Heart left ventricle (tissue), 16 donors: ENCODE measurements around the gene IL2. TPM values are rescaled to one million over a fixed set of nuclear protein-coding genes. Genes with fewer than 3 reads are reported as not detected.

ENCODE experiments used
- ATAC-seq, 4 donors: fragments of 200-7000 bp; cut with Tn5 transposase; one replicate each; pipeline ENCODE4 v1.9.1; 2020 to 2022; ENCODE audit warnings: moderate library complexity in 4 of 4, mild to moderate bottlenecking in 3 of 4, moderate number of reproducible peaks in 1 of 4
- DNase-seq, 5 donors: peaks; one replicate each; pipeline ENCODE4 v3.0.0-alpha.2; 2020
- H3K27ac ChIP-seq, 12 donors: fragments of 200-600 bp; sonication (generic) in 4 of 12; one replicate each; pipeline versions ENCODE4 v1.5.0 to v1.8.0; 2016 to 2022; ENCODE audit warnings: mild to moderate bottlenecking in 2 of 12
- H3K27me3 ChIP-seq, 9 donors: fragments of 200-600 bp; sonication (generic) in 2 of 9; one replicate each; pipeline versions ENCODE4 v1.5.1 to v1.8.0; 2016 to 2022; ENCODE audit warnings: mild to moderate bottlenecking in 3 of 9
- H3K36me3 ChIP-seq, 9 donors: fragments of 200-600 bp; sonication (generic) in 2 of 9; one replicate each; pipeline versions ENCODE4 v1.5.0 to v1.8.0; 2018 to 2022; ENCODE audit warnings: mild to moderate bottlenecking in 2 of 9
- H3K4me1 ChIP-seq, 12 donors: fragments of 200-600 bp; sonication (generic) in 4 of 12; one replicate each; pipeline versions ENCODE4 v1.5.0 to v1.8.0; 2016 to 2022; ENCODE audit warnings: mild to moderate bottlenecking in 3 of 12
- H3K4me3 ChIP-seq, 12 donors: fragments of 200-600 bp; sonication (generic) in 4 of 12; one replicate each; pipeline versions ENCODE4 v1.5.0 to v1.8.0; 2017 to 2022; ENCODE audit warnings: mild to moderate bottlenecking in 9 of 12, moderate library complexity in 4 of 12
- H3K9me3 ChIP-seq, 12 donors: fragments of 200-600 bp; sonication (generic) in 4 of 12; one replicate each; pipeline versions ENCODE4 v1.5.0 to v1.8.0; 2016 to 2022; ENCODE audit warnings: mild to moderate bottlenecking in 1 of 12
- POLR2A ChIP-seq, 2 donors: fragments of 450-650 bp; IDR thresholded peaks; one replicate each; pipeline ENCODE4 v1.6.1; 2017; ENCODE audit warnings: antibody characterized with exemption in 2 of 2, mild to moderate bottlenecking in 2 of 2, moderate library complexity in 2 of 2
- WGBS, 4 donors: extraction: QIAGEN DNeasy Blood & Tissue Kit in 2 of 4; methylation state at CpG; one replicate each; pipeline versions ENCODE4 v1.1.5 to v1.1.7; 2013 to 2018; 5-methylcytosine and 5-hydroxymethylcytosine counted together
- intact Hi-C, 10 donors: fragments of 100-400 bp; cut with DNase I; formaldehyde crosslinking; loops; one replicate each; pipeline versions ENCODE4 v1.11.1 to v1.14.2; 2022
- long read RNA-seq, 3 donors: library from polyadenylated mRNA; unstranded; transcript quantifications; one replicate each; pipeline ENCODE4 v2.0.0, GENCODE V29; 2020 to 2021
- polyA plus RNA-seq, 2 donors: library from polyadenylated mRNA; stranded (reverse); fragments of 200-250 nt; gene quantifications; one replicate each; pipeline ENCODE4 v1.2.3, GENCODE V29; 2013
- total RNA-seq, 9 donors: library from RNA; depleted of rRNA in 2 of 9; stranded (reverse); fragments of >200 nt in 2 of 9; fragmentation: NEBNext Ultra II Directional in 3 of 9; extraction: Animal tissue kit (Norgen Biotek cat#: 25700) in 3 of 9; gene quantifications; one replicate each; pipeline versions ENCODE4 v1.1.0 to v1.2.4, GENCODE V29; 2016 to 2023
- TF ChIP-seq, protein P1 (sequence below), 12 donors: fragments of 200-600 bp; sonication (generic) in 4 of 12; IDR thresholded peaks; one replicate each; pipeline versions ENCODE4 v1.5.0 to v1.8.0; 2018 to 2022; ENCODE audit warnings: antibody characterized with exemption in 12 of 12, mild to moderate bottlenecking in 5 of 12
- donor health status: ischemic (EF 13 %, LVEDD 7.1; RV severe dilation, severe dysfunction).
- donor health status: healthy with polysubstance abuse.
- donor health status: DM: no; HTN: yes; CAD: no.
- donor health status: DM: no; HTN: no; CAD: no.
- donor health status: ischemic (EF 25% LVEDD 6.9; RV normal size, moderate dysfunction).
- donor health status: ischemic (EF 25% LVEDD 5.7; RV mildly dilated, moderate dysfunction).
- donor health status: healthy.
- donor health status: DM: yes; HTN: yes; CAD: no.
- donor health status: ischemic (EF 35%, LVEDD 5.7; RV mildly dilated, moderate dysfunction).
- donor health status: nonischemic (EF 11% LVEDD 7.7; RV severe dilation, severe dysfunction).
- donor health status: DM: yes; HTN: yes; CAD: no.
- donor health status: PGD.
- donor health status: ischemic (EF 29% LVEDD 5.4; RV normal size, mild dysfunction).
- donor health status: nonischemic (EF 23%, LVEDD 6.1; RV moderate dilation, normal function).

Gene IL2
- not detected for total RNA-seq
- polyA plus RNA-seq = not detected
- long read RNA-seq, donor 1 = 0 reads
- long read RNA-seq, donor 2 = 0 reads
- long read RNA-seq, donor 3 = 0 reads

DNA sequence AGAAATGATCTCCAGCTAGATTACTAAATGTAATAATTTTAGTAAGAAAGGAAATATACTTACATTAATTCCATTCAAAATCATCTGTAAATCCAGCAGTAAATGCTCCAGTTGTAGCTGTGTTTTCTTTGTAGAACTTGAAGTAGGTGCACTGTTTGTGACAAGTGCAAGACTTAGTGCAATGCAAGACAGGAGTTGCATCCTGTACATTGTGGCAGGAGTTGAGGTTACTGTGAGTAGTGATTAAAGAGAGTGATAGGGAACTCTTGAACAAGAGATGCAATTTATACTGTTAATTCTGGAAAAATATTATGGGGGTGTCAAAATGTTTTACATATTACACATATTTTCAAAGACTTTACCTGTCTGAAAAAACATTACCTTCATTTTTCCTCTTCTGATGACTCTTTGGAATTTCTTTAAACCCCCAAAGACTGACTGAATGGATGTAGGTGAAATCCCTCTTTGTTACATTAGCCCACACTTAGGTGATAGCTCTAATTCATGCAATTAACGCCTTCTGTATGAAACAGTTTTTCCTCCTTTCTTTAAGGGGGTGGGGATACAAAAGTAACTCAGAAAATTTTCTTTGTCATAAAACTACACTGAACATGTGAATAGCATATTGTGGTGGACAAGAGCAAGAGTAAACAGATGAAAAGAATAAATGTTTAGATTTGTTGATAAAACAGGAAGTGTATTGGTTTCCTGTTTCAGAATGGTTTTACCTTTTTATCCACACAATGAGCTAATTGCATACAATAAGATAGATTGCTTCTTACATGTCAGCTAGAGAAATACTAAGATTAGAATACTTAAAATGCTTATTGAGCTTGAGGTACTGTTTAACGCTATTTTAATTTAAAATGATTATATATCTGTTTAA lies at the start of gene IL2:
IL2 (minus strand) TSS at position 495 of the 886 bp plus-strand sequence; CDS start at position 210, 285 bp downstream.
- Histone ChIP-seq H3K27me3 (no peaks in the 10 kb centered on the region), H3K36me3 (no peaks in the 10 kb centered on the region), H3K27ac (no peak within 1 kb of the TSS), H3K9me3 (no peaks in the 10 kb centered on the region), H3K4me3 (no peak within 1 kb of the TSS), H3K4me1 (peaks cover 0 to 15% (median 0%) of the 10 kb centered on the region in 12 donors)
- intact Hi-C loops = no loop called here
- 81 to 91% (median 83%) methylated on average over 2 of the region's 2 CpGs for WGBS, 4 donors
- ATAC-seq = no peak
- TF ChIP-seq POLR2A (IDR thresholded peaks at IDR 0.05) = no peak
- TF ChIP-seq, protein P1, sequence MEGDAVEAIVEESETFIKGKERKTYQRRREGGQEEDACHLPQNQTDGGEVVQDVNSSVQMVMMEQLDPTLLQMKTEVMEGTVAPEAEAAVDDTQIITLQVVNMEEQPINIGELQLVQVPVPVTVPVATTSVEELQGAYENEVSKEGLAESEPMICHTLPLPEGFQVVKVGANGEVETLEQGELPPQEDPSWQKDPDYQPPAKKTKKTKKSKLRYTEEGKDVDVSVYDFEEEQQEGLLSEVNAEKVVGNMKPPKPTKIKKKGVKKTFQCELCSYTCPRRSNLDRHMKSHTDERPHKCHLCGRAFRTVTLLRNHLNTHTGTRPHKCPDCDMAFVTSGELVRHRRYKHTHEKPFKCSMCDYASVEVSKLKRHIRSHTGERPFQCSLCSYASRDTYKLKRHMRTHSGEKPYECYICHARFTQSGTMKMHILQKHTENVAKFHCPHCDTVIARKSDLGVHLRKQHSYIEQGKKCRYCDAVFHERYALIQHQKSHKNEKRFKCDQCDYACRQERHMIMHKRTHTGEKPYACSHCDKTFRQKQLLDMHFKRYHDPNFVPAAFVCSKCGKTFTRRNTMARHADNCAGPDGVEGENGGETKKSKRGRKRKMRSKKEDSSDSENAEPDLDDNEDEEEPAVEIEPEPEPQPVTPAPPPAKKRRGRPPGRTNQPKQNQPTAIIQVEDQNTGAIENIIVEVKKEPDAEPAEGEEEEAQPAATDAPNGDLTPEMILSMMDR (IDR thresholded peaks at IDR 0.05) = no peak
- no peak for DNase-seq

DNA sequence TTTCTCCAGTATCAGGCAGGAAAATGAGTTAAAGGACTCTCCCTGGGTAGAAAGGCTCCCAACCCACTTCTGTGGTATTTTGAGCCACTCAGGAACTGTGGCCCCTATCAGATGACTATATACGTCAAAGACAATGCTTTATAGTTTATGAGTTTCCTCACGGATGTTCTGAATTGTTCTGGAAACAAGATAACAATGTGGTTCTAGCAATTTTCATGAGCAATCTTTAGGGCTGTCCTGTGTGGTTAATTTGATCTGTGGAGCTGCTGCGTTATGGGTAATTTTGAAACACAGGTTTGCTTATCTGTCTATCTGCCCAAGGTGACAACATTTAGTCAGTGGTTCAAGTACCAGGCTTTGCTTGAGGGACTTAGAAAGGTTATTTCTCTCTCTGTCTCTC lies 46.7 kb upstream of the IL2 start:
- no peaks in the 10 kb centered on the region for H3K27me3 ChIP-seq
- WGBS, 4 donors = 46 to 59% (median 52%) methylated on average over 3 of the region's 3 CpGs
- intact Hi-C loops = no loop called here
- TF ChIP-seq, protein P1 (IDR thresholded peaks at IDR 0.05) = no peak
- no peak for TF ChIP-seq POLR2A (IDR thresholded peaks at IDR 0.05)
- ATAC-seq (no peak), DNase-seq (no peak)
- peaks cover 0 to 5% (median 0%) of the 10 kb centered on the region in 12 donors for H3K4me1 ChIP-seq
- no peak overlapping the region for H3K27ac ChIP-seq
- no peaks in the 10 kb centered on the region for H3K36me3 ChIP-seq
- H3K4me3 ChIP-seq = no peak overlapping the region
- no peaks in the 10 kb centered on the region for H3K9me3 ChIP-seq

DNA sequence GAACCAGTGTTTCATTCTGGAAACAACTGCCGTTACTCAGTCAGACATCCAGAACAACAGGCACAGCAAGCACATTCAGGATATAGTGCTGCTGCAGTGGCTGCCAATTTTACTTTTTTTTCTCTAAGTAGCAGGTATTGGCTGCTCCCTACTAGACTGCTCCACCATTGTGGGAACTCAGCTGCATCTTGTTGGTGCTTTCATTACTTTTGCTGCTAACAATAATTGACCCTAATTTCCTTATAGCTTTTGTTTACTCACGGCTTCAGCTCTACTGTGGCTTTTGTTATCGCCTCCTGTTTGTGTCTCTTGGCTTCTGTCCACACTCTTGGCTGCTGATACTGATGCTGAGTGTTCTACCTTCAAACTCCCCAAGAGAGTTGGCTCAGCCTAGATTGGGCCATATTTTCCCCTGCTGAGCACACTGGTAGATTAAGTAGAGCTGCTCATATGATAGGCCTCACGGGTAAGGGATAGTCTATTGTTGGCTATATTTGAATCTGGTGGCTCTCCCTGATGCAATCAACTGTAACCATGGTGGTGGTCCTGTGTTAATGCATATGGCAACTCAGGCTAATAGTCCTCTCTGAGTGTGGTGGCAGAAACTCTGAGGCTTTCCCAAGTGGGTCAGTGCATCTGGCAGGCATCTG lies 44.5 kb upstream of the IL2 start:
- peaks cover 0 to 5% (median 0%) of the 10 kb centered on the region in 12 donors for H3K4me1 ChIP-seq
- H3K27ac ChIP-seq = no peak overlapping the region
- DNase-seq = no peak
- intact Hi-C loops = no loop called here
- TF ChIP-seq, protein P1 (IDR thresholded peaks at IDR 0.05) = no peak
- TF ChIP-seq POLR2A (IDR thresholded peaks at IDR 0.05) = no peak
- no peaks in the 10 kb centered on the region for H3K9me3 ChIP-seq
- H3K4me3 ChIP-seq = no peak overlapping the region
- peak in 1 of 4 donors; percentile 50 for ATAC-seq
- WGBS, 4 donors = 9 to 24% (median 16%) methylated on average over 4 of the region's 4 CpGs
- no peaks in the 10 kb centered on the region for H3K27me3 ChIP-seq
- H3K36me3 ChIP-seq = no peaks in the 10 kb centered on the region

DNA sequence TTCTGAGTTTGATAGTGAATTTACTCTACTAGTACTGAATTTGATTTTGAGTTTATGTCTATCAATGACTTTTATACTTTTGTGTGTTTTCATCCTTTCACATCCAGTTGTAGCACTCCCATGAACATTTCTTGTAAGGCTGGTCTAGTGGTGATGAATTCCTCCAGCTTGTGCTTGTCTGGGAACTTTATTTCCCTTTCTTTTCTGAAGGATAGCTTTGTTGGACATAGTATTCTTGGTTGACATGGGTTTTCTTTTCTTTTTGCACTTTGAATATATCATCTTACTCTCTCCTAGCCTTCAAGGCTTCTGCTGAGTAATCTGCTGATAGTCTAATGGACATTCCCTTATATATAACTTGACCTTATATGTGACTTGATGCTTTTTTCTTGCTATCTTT lies 32.5 kb upstream of the IL2 start:
- Histone ChIP-seq H3K27ac (no peak overlapping the region), H3K9me3 (peaks cover 0 to 57% (median 24%) of the 10 kb centered on the region in 12 donors), H3K4me3 (no peak overlapping the region), H3K4me1 (no peaks in the 10 kb centered on the region), H3K27me3 (no peaks in the 10 kb centered on the region), H3K36me3 (no peaks in the 10 kb centered on the region)
- intact Hi-C loops = no loop called here
- TF ChIP-seq POLR2A (IDR thresholded peaks at IDR 0.05) = no peak
- TF ChIP-seq, protein P1 (IDR thresholded peaks at IDR 0.05) = no peak
- DNase-seq = no peak
- no peak for ATAC-seq
